Left ventricle myocardium inferior (tissue), 1 donor: Measurements from ENCODE around the gene SMIM10. TPM values are rescaled to one million over a fixed set of nuclear protein-coding genes. Genes with fewer than 3 reads are reported as not detected.

Source experiments
- DNase-seq: peaks from one replicate; pipeline ENCODE4 v3.0.0-alpha.2; 2020
- H3K27ac ChIP-seq: fragments of 200-600 bp; replicated peaks from 2 replicates; pipeline ENCODE4 v1.8.0; 2021
- H3K27me3 ChIP-seq: fragments of 200-600 bp; 2 replicates; pipeline ENCODE4 v1.8.0; 2021; ENCODE audit warnings: low read depth
- H3K36me3 ChIP-seq: fragments of 200-600 bp; 2 replicates; pipeline ENCODE4 v1.8.0; 2021
- H3K4me1 ChIP-seq: fragments of 200-600 bp; 2 replicates; pipeline ENCODE4 v1.8.0; 2021
- H3K4me3 ChIP-seq: fragments of 200-600 bp; 2 replicates; pipeline ENCODE4 v1.8.0; 2021; ENCODE audit warnings: mild to moderate bottlenecking, moderate library complexity
- H3K9me3 ChIP-seq: fragments of 200-600 bp; replicated peaks from 2 replicates; pipeline ENCODE4 v1.8.0; 2021
- CTCF ChIP-seq: fragments of 200-600 bp; IDR thresholded peaks from 2 replicates; pipeline ENCODE4 v1.8.0; 2021; ENCODE audit warnings: antibody characterized with exemption, mild to moderate bottlenecking, borderline replicate concordance
- intact Hi-C: fragments of 100-400 bp; cut with micrococcal nuclease; formaldehyde crosslinking; loops from one replicate; pipeline ENCODE4 v1.11.0; 2022
- total RNA-seq: library from RNA; stranded (reverse); fragmentation: NEBNext Ultra II Directional; extraction: Animal tissue kit (Norgen Biotek cat#: 25700); gene quantifications from one replicate; pipeline ENCODE4 v1.2.1, GENCODE V29; 2021
- donor health status: DM: no; HTN: yes; CAD: no; lungs with severe emphysema.

SMIM10 gene
- total RNA-seq, 1 donor from 2014 or later, result 4.9 TPM

GRCh38 chrX:134963041-134963440 lies 27.8 kb upstream of the SMIM10 start:
- no peak overlapping the region for H3K27ac ChIP-seq
- no peaks in the 10 kb centered on the region for H3K36me3 ChIP-seq
- no peak overlapping the region for H3K4me3 ChIP-seq
- H3K9me3 ChIP-seq, result no peaks in the 10 kb centered on the region
- TF ChIP-seq CTCF, result no peak
- DNase-seq, result no peak
- intact Hi-C loops, result no loop called here
- no peaks in the 10 kb centered on the region for H3K27me3 ChIP-seq
- no peaks in the 10 kb centered on the region for H3K4me1 ChIP-seq

- no peaks in the 10 kb centered on the region for H3K27me3 ChIP-seq
- no peaks in the 10 kb centered on the region for H3K9me3 ChIP-seq
- DNase-seq, result no peak
- TF ChIP-seq CTCF, result no peak
- H3K36me3 ChIP-seq, result no peaks in the 10 kb centered on the region
- intact Hi-C loops, result no loop called here
- H3K4me3 ChIP-seq, result no peak overlapping the region
- no peak overlapping the region for H3K27ac ChIP-seq
- H3K4me1 ChIP-seq, result no peaks in the 10 kb centered on the region
Measured at GRCh38 chrX:134969726-134970125, 21.1 kb upstream of the SMIM10 start.

DNA sequence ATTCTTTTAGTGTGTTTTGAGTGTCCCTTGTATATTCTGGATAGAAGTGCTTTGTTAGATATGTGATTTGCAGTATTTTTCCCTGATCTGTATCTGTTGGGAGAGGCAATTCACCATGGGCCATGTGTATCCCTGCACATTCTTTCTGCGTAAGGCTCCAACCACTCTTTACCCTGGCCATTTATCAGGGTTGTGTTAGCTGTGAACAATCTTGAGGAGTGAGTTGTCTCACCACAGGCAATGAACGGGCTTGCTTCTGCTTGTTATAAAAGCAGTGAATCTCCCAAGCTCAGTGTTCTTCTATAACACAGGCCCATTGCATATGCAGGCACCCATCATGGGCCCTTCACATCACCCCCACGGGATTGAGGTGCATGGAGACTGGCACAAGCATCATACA lies 18.9 kb upstream of the SMIM10 start:
- Histone ChIP-seq H3K9me3 (no peaks in the 10 kb centered on the region), H3K36me3 (no peaks in the 10 kb centered on the region), H3K27me3 (no peaks in the 10 kb centered on the region), H3K27ac (no peak overlapping the region), H3K4me3 (no peak overlapping the region), H3K4me1 (no peaks in the 10 kb centered on the region)
- DNase-seq, result no peak
- intact Hi-C loops, result no loop called here
- TF ChIP-seq CTCF, result no peak

- no peak for TF ChIP-seq CTCF
- H3K4me1 ChIP-seq, result no peaks in the 10 kb centered on the region
- H3K27me3 ChIP-seq, result no peaks in the 10 kb centered on the region
- no peak overlapping the region for H3K27ac ChIP-seq
- no peak overlapping the region for H3K4me3 ChIP-seq
- DNase-seq, result no peak
- intact Hi-C loops, result no loop called here
- no peaks in the 10 kb centered on the region for H3K36me3 ChIP-seq
- no peaks in the 10 kb centered on the region for H3K9me3 ChIP-seq
Measured at GRCh38 chrX:134975516-134975915, 15.3 kb upstream of the SMIM10 start.

DNA sequence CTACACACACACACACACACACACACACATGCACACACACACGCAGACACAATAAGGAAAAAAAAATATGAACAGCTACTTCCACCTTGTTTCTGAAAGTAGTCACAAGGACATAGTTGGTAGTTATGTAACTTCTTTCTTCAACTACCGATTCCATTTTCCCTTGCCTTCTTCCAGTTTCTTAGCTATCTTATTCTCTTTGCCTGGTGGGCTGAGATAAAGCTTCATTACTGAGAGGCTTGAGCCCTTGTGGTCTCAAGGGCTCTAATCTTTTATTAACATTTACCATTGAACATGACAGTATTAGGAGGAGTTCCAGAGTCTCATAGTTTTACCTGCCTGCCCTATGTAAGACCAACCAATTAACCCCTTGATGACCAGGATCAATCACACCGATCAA lies 8.9 kb upstream of the SMIM10 start:
- intact Hi-C loops, result no loop called here
- DNase-seq, result no peak
- Histone ChIP-seq H3K27ac (no peak overlapping the region), H3K36me3 (no peaks in the 10 kb centered on the region), H3K4me3 (no peak overlapping the region), H3K4me1 (no peaks in the 10 kb centered on the region), H3K9me3 (no peaks in the 10 kb centered on the region), H3K27me3 (no peaks in the 10 kb centered on the region)
- TF ChIP-seq CTCF, result no peak

GRCh38 chrX:134982748-134983147 lies 8.0 kb upstream of the SMIM10 start:
- no peaks in the 10 kb centered on the region for H3K4me1 ChIP-seq
- H3K4me3 ChIP-seq, result no peak overlapping the region
- H3K36me3 ChIP-seq, result no peaks in the 10 kb centered on the region
- no peak for TF ChIP-seq CTCF
- no peaks in the 10 kb centered on the region for H3K27me3 ChIP-seq
- no peak for DNase-seq
- H3K9me3 ChIP-seq, result no peaks in the 10 kb centered on the region
- intact Hi-C loops, result no loop called here
- H3K27ac ChIP-seq, result no peak overlapping the region
